Activated naive CD4-positive, alpha-beta T cell treated with anti-CD3 and anti-CD28 coated beads for 36 hours (primary cell): ENCODE measurements around the gene PEPD. TPM values are rescaled to one million over a fixed set of nuclear protein-coding genes. Genes with fewer than 3 reads are reported as not detected.

Experiments used
- CTCF ChIA-PET: fragments of 350-600 bp; sonication (Branson Sonifier 250); formaldehyde crosslinking; loops from one replicate; lab custom pipeline; 2021; ENCODE audit warnings: antibody characterized with exemption; lab: Charles Lee
- DNase-seq: peaks from one replicate; pipeline ENCODE4 v3.0.0-alpha.2; 2020
- H3K27ac Mint-ChIP-seq: one replicate; pipeline ENCODE4 v1.8.0; 2021; ENCODE audit warnings: mild to moderate bottlenecking, mixed read lengths
- H3K27me3 Mint-ChIP-seq: one replicate; pipeline ENCODE4 v1.8.0; 2021; ENCODE audit warnings: low read depth, mixed read lengths
- H3K36me3 Mint-ChIP-seq: one replicate; pipeline ENCODE4 v1.8.0; 2021; ENCODE audit warnings: low read depth, mixed read lengths
- H3K4me1 Mint-ChIP-seq: one replicate; pipeline ENCODE4 v1.8.0; 2021; ENCODE audit warnings: low read depth, mixed read lengths
- H3K4me3 Mint-ChIP-seq: one replicate; pipeline ENCODE4 v1.8.0; 2021; ENCODE audit warnings: mild to moderate bottlenecking, moderate library complexity, mixed read lengths
- H3K9me3 Mint-ChIP-seq: one replicate; pipeline ENCODE4 v1.8.0; 2021; ENCODE audit warnings: mixed read lengths
- intact Hi-C: fragments of 100-400 bp; cut with micrococcal nuclease; formaldehyde crosslinking; loops from one replicate; pipeline ENCODE4 v1.15.1; 2023
- total RNA-seq, 2 experiments: library from RNA; stranded (reverse); gene quantifications; one replicate each; pipeline ENCODE4 v1.2.3, GENCODE V29; 2021

Gene PEPD
- total RNA-seq, 2 experiments from 2014 or later = 31.9 to 35.8 TPM

- CTCF ChIA-PET = interaction anchor here (0.7 to 1.3 kb wide), 2 partner anchors 18 to 156 kb away, joined by 3 read pairs; no protein-coding TSS in a partner anchor
- DNase-seq = no peak
- intact Hi-C loops = no loop called here
- Mint-ChIP-seq H3K4me1 (no peaks in the 10 kb centered on the region), H3K9me3 (no peaks in the 10 kb centered on the region), H3K4me3 (no peak overlapping the region), H3K27ac (no peak overlapping the region), H3K36me3 (no peaks in the 10 kb centered on the region), H3K27me3 (no peaks in the 10 kb centered on the region)
These were observed 123.8 kb downstream of the PEPD start for GRCh38 chr19:33397536-33398360.

GRCh38 chr19:33396701-33397535 lies 124.7 kb downstream of the PEPD start:
- no peak for DNase-seq
- H3K9me3 Mint-ChIP-seq = no peaks in the 10 kb centered on the region
- no peaks in the 10 kb centered on the region for H3K36me3 Mint-ChIP-seq
- no peaks in the 10 kb centered on the region for H3K4me1 Mint-ChIP-seq
- intact Hi-C loops = no loop called here
- CTCF ChIA-PET = interaction anchor here (1.0 to 1.3 kb wide), 3 partner anchors 9 to 161 kb away, joined by 3 read pairs; no protein-coding TSS in a partner anchor
- no peaks in the 10 kb centered on the region for H3K27me3 Mint-ChIP-seq
- no peak overlapping the region for H3K27ac Mint-ChIP-seq
- H3K4me3 Mint-ChIP-seq = no peak overlapping the region

GRCh38 chr19:33395561-33396550 lies 125.7 kb downstream of the PEPD start:
- no peaks in the 10 kb centered on the region for H3K4me1 Mint-ChIP-seq
- H3K9me3 Mint-ChIP-seq = no peaks in the 10 kb centered on the region
- intact Hi-C loops = no loop called here
- no peak overlapping the region for H3K4me3 Mint-ChIP-seq
- no peak for DNase-seq
- no peak overlapping the region for H3K27ac Mint-ChIP-seq
- CTCF ChIA-PET = interaction anchor here (1.0 to 1.2 kb wide), 2 partner anchors 10 to 160 kb away, joined by 3 read pairs; no protein-coding TSS in a partner anchor
- H3K36me3 Mint-ChIP-seq = no peaks in the 10 kb centered on the region
- H3K27me3 Mint-ChIP-seq = no peaks in the 10 kb centered on the region

GRCh38 chr19:33394723-33395560 lies 126.6 kb downstream of the PEPD start:
- CTCF ChIA-PET = no interaction called here
- no peak overlapping the region for H3K4me3 Mint-ChIP-seq
- DNase-seq = no peak
- H3K27ac Mint-ChIP-seq = no peak overlapping the region
- H3K9me3 Mint-ChIP-seq = no peaks in the 10 kb centered on the region
- intact Hi-C loops = no loop called here
- no peaks in the 10 kb centered on the region for H3K27me3 Mint-ChIP-seq
- no peaks in the 10 kb centered on the region for H3K36me3 Mint-ChIP-seq
- no peaks in the 10 kb centered on the region for H3K4me1 Mint-ChIP-seq

GRCh38 chr19:33394006-33394722 lies 127.4 kb downstream of the PEPD start:
- intact Hi-C loops = no loop called here
- Mint-ChIP-seq H3K27me3 (no peaks in the 10 kb centered on the region), H3K36me3 (no peaks in the 10 kb centered on the region), H3K27ac (no peak overlapping the region), H3K9me3 (no peaks in the 10 kb centered on the region), H3K4me1 (no peaks in the 10 kb centered on the region), H3K4me3 (no peak overlapping the region)
- CTCF ChIA-PET = no interaction called here
- no peak for DNase-seq

GRCh38 chr19:33393286-33394005 lies 128.1 kb downstream of the PEPD start:
- H3K4me3 Mint-ChIP-seq = no peak overlapping the region
- H3K27me3 Mint-ChIP-seq = no peaks in the 10 kb centered on the region
- H3K27ac Mint-ChIP-seq = no peak overlapping the region
- H3K9me3 Mint-ChIP-seq = no peaks in the 10 kb centered on the region
- intact Hi-C loops = no loop called here
- CTCF ChIA-PET = no interaction called here
- no peaks in the 10 kb centered on the region for H3K36me3 Mint-ChIP-seq
- no peaks in the 10 kb centered on the region for H3K4me1 Mint-ChIP-seq
- DNase-seq = no peak

- Mint-ChIP-seq H3K36me3 (no peaks in the 10 kb centered on the region), H3K4me3 (no peak overlapping the region), H3K27ac (no peak overlapping the region), H3K9me3 (no peaks in the 10 kb centered on the region), H3K27me3 (no peaks in the 10 kb centered on the region), H3K4me1 (no peaks in the 10 kb centered on the region)
- intact Hi-C loops = no loop called here
- CTCF ChIA-PET = no interaction called here
- no peak for DNase-seq
These were observed 129.0 kb downstream of the PEPD start for GRCh38 chr19:33392341-33393285.

GRCh38 chr19:33391631-33392249 lies 129.9 kb downstream of the PEPD start:
- H3K4me1 Mint-ChIP-seq = no peaks in the 10 kb centered on the region
- H3K4me3 Mint-ChIP-seq = no peak overlapping the region
- CTCF ChIA-PET = no interaction called here
- H3K36me3 Mint-ChIP-seq = peaks cover 3% of the 10 kb centered on the region
- no peak overlapping the region for H3K27ac Mint-ChIP-seq
- no peaks in the 10 kb centered on the region for H3K27me3 Mint-ChIP-seq
- H3K9me3 Mint-ChIP-seq = no peaks in the 10 kb centered on the region
- DNase-seq = no peak
- intact Hi-C loops = no loop called here

GRCh38 chr19:33390908-33391630 lies 130.5 kb downstream of the PEPD start:
- H3K36me3 Mint-ChIP-seq = peaks cover 3% of the 10 kb centered on the region
- CTCF ChIA-PET = no interaction called here
- DNase-seq = no peak
- no peaks in the 10 kb centered on the region for H3K27me3 Mint-ChIP-seq
- no peak overlapping the region for H3K27ac Mint-ChIP-seq
- no peak overlapping the region for H3K4me3 Mint-ChIP-seq
- no peaks in the 10 kb centered on the region for H3K9me3 Mint-ChIP-seq
- intact Hi-C loops = no loop called here
- no peaks in the 10 kb centered on the region for H3K4me1 Mint-ChIP-seq
